ENCODE results near the gene CLSTN2.

CLSTN2 gene

DNA sequence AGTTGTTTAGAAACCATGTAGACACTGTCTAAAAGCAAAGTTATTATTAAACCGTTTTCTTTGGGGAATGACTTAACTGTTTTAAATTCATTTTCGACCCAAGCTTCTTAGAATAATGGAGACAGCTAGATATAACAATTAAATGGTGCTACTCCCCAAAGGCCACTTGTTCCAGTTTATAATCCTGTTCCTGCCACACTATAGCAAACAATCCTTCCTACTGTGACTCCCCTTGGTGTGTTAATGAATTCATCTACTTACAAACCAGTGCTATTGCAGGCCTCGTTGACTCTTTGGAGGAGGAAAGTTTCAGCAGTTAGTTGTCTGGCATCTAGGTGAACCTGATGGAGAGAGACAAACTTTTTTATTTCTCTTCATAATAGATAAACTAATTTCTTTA is 25.2 kb upstream of the CLSTN2 start:
- no peaks in the 10 kb centered on the region for H4K20me1 ChIP-seq
- no peak overlapping the region for H3K4me3 ChIP-seq
- TF ChIP-seq Cebpa-rat (IDR thresholded peaks at IDR 0.05): no peak
- no peak overlapping the region for H3K27ac ChIP-seq
- H3K4me2 ChIP-seq: no peak overlapping the region
- H3K27me3 ChIP-seq: no peaks in the 10 kb centered on the region
- no peak overlapping the region for H3K9ac ChIP-seq
- H3K9me3 ChIP-seq (replicated peaks in 1 of 11): 0 out of 22 replicates have a peak, but pooled peaks cover 0 to 3% (median 0%) of the 10 kb centered on the region in 11 experiments
- H3K4me1 ChIP-seq: peaks cover 0 to 32% (median 6%) of the 10 kb centered on the region in 10 experiments; a peak in 8 of 20 replicates
- H3K36me3 ChIP-seq: no peaks in the 10 kb centered on the region

DNA sequence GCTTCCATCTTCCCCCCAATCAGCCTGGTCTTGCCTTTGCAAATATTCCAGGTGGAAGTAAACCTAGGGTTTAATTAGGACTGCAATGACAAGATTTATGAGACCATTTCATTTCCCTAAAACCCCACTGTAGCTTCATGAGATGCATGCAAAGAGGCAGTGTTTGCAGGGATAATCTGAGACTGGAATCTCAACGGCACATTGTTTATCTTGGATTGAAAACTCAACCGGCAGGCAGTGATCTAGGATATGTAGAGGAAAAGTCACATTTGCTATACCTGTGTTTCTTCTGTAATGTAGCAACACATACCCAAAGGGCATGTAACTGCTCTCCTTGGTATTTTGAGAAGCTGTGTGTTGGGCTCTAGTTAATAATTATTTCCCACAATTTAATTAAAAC is 18.7 kb upstream of the CLSTN2 start:
- Histone ChIP-seq H3K4me3 (no peak overlapping the region), H3K27me3 (no peaks in the 10 kb centered on the region), H3K4me2 (no peak overlapping the region), H3K9ac (no peak overlapping the region), H3K9me3 (replicated peaks in 1 of 11) (0 out of 22 replicates have a peak, but pooled peaks cover 0 to 3% (median 0%) of the 10 kb centered on the region in 11 experiments), H3K36me3 (no peaks in the 10 kb centered on the region), H3K27ac (no peak overlapping the region), H4K20me1 (no peaks in the 10 kb centered on the region), H3K4me1 (no peaks in the 10 kb centered on the region)
- no peak for TF ChIP-seq Cebpa-rat (IDR thresholded peaks at IDR 0.05)

GRCh38 chr3:139917226-139917785 is 17.7 kb upstream of the CLSTN2 start:
- 0 out of 22 replicates have a peak, but pooled peaks cover 0 to 2% (median 0%) of the 10 kb centered on the region in 11 experiments for H3K9me3 ChIP-seq (replicated peaks in 1 of 11)
- H3K4me3 ChIP-seq: no peak overlapping the region
- no peak for TF ChIP-seq Cebpa-rat (IDR thresholded peaks at IDR 0.05)
- H3K27me3 ChIP-seq: no peaks in the 10 kb centered on the region
- H3K9ac ChIP-seq: no peak overlapping the region
- no peak overlapping the region for H3K27ac ChIP-seq
- no peaks in the 10 kb centered on the region for H4K20me1 ChIP-seq
- no peak overlapping the region for H3K4me2 ChIP-seq
- H3K36me3 ChIP-seq: no peaks in the 10 kb centered on the region
- no peaks in the 10 kb centered on the region for H3K4me1 ChIP-seq

DNA sequence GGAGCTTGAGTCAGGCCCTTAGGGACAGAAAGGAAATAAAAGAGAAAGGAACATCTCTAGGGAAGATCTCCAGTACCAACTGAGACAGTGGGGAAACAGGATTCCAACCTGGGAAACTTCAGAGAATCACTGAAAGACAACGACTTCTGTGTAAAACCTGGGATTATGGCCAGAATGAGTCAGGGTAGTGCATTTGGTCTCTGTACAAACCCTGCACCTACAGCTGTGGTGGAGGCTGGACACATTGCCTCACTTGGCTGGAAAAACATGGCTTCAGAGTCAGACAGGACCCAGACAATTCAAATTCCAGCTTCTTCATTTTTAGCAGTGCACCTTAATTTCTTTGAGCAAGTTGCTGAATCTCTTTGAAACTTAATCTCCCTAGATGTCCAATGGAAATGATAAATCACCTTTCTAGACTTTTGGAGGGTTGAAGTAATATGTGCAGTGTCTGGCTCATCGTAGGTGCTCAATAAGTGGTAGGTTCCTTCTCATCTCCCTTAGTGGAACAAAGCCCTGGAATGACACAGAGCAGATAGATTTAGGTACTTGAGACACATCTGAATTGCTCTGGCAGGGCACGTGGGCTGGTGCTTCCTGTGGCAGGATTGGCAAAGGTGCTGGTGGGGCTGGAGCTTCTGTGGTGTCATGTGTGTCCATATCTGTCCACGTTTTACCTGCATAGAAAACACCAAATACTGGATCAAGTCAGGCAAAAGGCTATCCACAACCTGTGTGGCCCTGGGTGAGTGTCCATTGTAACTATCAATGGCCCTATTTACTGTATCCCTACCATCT is 6.1 kb upstream of the CLSTN2 start:
- H3K27ac ChIP-seq: no peak overlapping the region
- H3K27me3 ChIP-seq: peaks cover 0 to 8% (median 6%) of the 10 kb centered on the region in 11 experiments; a peak in 20 of 22 replicates
- no peak overlapping the region for H3K4me2 ChIP-seq
- no peaks in the 10 kb centered on the region for H3K36me3 ChIP-seq
- no peak for TF ChIP-seq Cebpa-rat (IDR thresholded peaks at IDR 0.05)
- H3K9me3 ChIP-seq (replicated peaks in 1 of 11): no peaks in the 10 kb centered on the region
- no peaks in the 10 kb centered on the region; a peak in 1 of 22 replicates for H4K20me1 ChIP-seq
- H3K4me1 ChIP-seq: no peaks in the 10 kb centered on the region
- no peak overlapping the region for H3K4me3 ChIP-seq
- no peak overlapping the region for H3K9ac ChIP-seq

DNA sequence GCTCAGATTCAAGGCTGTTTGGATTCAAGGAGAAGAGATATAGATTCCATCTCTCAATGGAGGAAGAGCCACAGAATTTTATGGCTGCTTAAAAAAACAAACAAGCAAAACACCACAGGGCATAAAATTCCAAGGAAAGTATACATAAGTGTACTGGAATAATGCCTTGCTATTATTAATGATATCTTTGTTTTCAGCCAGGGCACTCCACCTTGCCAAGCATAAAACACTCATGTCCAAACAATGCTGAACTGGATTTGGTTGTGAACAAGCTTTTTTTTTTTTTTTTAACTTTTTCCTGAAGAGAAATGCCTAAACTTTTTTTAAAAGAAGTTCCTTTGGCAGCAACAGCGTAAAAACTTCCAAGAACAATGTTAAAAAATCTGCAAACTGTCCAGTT is 4.8 kb upstream of the CLSTN2 start:
- Histone ChIP-seq H3K4me3 (no peak overlapping the region), H4K20me1 (peaks cover 0 to 10% (median 0%) of the 10 kb centered on the region in 11 experiments; a peak in 5 of 22 replicates), H3K9me3 (replicated peaks in 1 of 11) (no peaks in the 10 kb centered on the region), H3K27me3 (peaks cover 11 to 21% (median 19%) of the 10 kb centered on the region in 11 experiments), H3K9ac (no peak overlapping the region), H3K4me1 (peaks cover 0 to 5% (median under 1%) of the 10 kb centered on the region in 10 experiments; a peak in 9 of 20 replicates), H3K27ac (no peak overlapping the region), H3K36me3 (no peaks in the 10 kb centered on the region), H3K4me2 (no peak overlapping the region)
- TF ChIP-seq Cebpa-rat (IDR thresholded peaks at IDR 0.05): no peak

- Histone ChIP-seq H3K4me2 (no peak overlapping the region), H3K36me3 (no peaks in the 10 kb centered on the region), H4K20me1 (peaks cover 0 to 21% (median 10%) of the 10 kb centered on the region in 11 experiments; a peak in 10 of 22 replicates), H3K4me3 (no peak overlapping the region), H3K4me1 (peaks cover 11 to 20% (median 16%) of the 10 kb centered on the region in 10 experiments; a peak in 19 of 20 replicates), H3K27me3 (peaks cover 35 to 45% (median 43%) of the 10 kb centered on the region in 11 experiments), H3K9ac (no peak overlapping the region), H3K27ac (no peak overlapping the region), H3K9me3 (replicated peaks in 1 of 11) (no peaks in the 10 kb centered on the region)
- no peak for TF ChIP-seq Cebpa-rat (IDR thresholded peaks at IDR 0.05)
Measured at GRCh38 chr3:139933766-139934165, 1.2 kb upstream of the CLSTN2 start.

- Histone ChIP-seq H4K20me1 (peaks cover 0 to 21% (median 10%) of the 10 kb centered on the region in 11 experiments; a peak in 10 of 22 replicates), H3K27me3 (peaks cover 35 to 45% (median 43%) of the 10 kb centered on the region in 11 experiments), H3K36me3 (no peaks in the 10 kb centered on the region), H3K4me1 (peaks cover 11 to 20% (median 16%) of the 10 kb centered on the region in 10 experiments; a peak in 19 of 20 replicates), H3K27ac (no peak overlapping the region), H3K9ac (peak overlapping the region in 2 of 11 experiments; percentile 47 to 53; a peak in 3 of 22 replicates), H3K9me3 (replicated peaks in 1 of 11) (no peaks in the 10 kb centered on the region), H3K4me3 (peak overlapping the region; percentile 57 to 74 (median 64)), H3K4me2 (peak overlapping the region; percentile 96 to 100 (median 99))
- TF ChIP-seq Cebpa-rat (IDR thresholded peaks at IDR 0.05): no peak
Measured at GRCh38 chr3:139934613-139935015, 371 bp upstream of the CLSTN2 start.

DNA sequence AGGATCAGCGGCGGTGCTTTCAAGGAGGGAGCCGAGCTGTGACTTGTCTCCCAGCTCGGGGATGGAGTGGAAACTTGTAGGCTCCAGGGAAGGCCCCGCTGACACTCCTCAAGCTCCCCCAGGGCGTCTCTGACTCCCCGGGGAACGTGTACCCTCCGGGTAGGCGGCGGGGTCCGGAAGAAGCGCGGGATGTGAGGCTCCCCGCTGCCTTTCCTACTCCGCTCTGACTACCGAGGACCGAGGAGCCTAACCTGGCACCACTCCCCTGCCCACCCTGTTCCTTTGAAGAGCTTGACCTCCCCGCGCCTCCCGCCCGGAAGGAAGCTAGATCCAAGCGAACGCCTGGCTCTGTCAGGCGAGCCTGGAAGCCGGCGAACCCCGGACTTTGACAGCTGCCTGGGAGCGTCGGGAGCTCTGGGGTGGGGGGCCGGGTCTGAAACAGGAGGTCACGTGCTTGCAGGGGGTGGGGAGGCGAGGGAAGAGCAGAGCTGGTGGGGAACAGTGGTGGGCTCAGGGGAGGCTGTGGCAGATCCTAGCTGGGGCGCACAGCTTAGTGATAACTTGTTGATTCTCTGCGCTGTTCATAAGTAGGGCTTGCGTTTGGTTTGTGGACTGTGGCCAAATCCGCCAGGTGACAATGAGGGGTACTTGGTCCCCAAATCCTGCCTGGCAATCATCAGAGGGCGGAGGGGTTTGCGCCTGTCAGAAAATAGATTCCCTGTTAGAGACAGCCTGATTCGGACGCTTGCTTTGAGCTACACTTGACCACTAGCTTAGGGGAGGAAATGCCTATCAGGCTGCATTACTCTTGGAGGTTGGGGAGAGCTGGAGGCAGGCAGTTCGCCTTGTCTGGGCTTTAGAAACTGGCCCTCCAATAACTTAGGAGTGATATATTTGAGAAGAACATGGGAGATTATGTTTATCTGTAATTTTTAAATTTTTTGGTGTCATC is 1.2 kb downstream of the CLSTN2 start:
- H3K4me2 ChIP-seq: peak overlapping the region; percentile 96 to 100 (median 99)
- peaks cover 35 to 45% (median 43%) of the 10 kb centered on the region in 11 experiments for H3K27me3 ChIP-seq
- H3K9ac ChIP-seq: peak overlapping the region in 9 of 11 experiments; percentile 32 to 70 (median 47); a peak in 12 of 22 replicates

More for the DNA sequence above, 1.2 kb downstream of the CLSTN2 start:
- no peaks in the 10 kb centered on the region for H3K9me3 ChIP-seq (replicated peaks in 1 of 11)
- no peaks in the 10 kb centered on the region for H3K36me3 ChIP-seq
- H3K4me3 ChIP-seq: peak overlapping the region; percentile 57 to 74 (median 64)
- no peak overlapping the region for H3K27ac ChIP-seq
- H3K4me1 ChIP-seq: peaks cover 11 to 20% (median 16%) of the 10 kb centered on the region in 10 experiments; a peak in 19 of 20 replicates
- TF ChIP-seq Cebpa-rat (IDR thresholded peaks at IDR 0.05): no peak
- H4K20me1 ChIP-seq: peaks cover 0 to 21% (median 10%) of the 10 kb centered on the region in 11 experiments; a peak in 10 of 22 replicates
